Smooth muscle cell (in vitro differentiated cells): ENCODE measurements around the gene CLDN18. TPM values are rescaled to one million over a fixed set of nuclear protein-coding genes. Genes with fewer than 3 reads are reported as not detected.

ENCODE experiments used
- DNase-seq: peaks from one replicate; lab custom pipeline; 2025; ENCODE audit not compliant: unreplicated experiment; lab: John Stamatoyannopoulos, UW
- H2AFZ ChIP-seq: fragments of 200-600 bp; sonication (generic); 2 replicates; pipeline ENCODE4 v1.6.0; 2016; ENCODE audit warnings: antibody characterized with exemption, low read depth, mild to moderate bottlenecking
- H3F3A ChIP-seq: fragments of 200-600 bp; sonication (generic); 2 replicates; pipeline ENCODE4 v1.6.0; 2017; ENCODE audit warnings: antibody characterized with exemption, low read depth
- H3K27ac ChIP-seq: fragments of 200-600 bp; sonication (generic); 2 replicates; pipeline ENCODE4 v1.5.1; 2016; ENCODE audit warnings: low read depth, mild to moderate bottlenecking
- H3K27me3 ChIP-seq: fragments of 200-600 bp; sonication (generic); 2 replicates; pipeline ENCODE4 v1.6.1; 2016; ENCODE audit warnings: low read depth, mild to moderate bottlenecking
- H3K36me3 ChIP-seq: fragments of 200-600 bp; sonication (generic); 2 replicates; pipeline ENCODE4 v1.5.1; 2016; ENCODE audit warnings: low read depth
- H3K4me1 ChIP-seq: fragments of 200-600 bp; sonication (generic); 2 replicates; pipeline ENCODE4 v1.5.1; 2016; ENCODE audit warnings: low read depth
- H3K4me2 ChIP-seq: fragments of 200-600 bp; sonication (generic); 2 replicates; pipeline ENCODE4 v1.6.0; 2016; ENCODE audit warnings: mild to moderate bottlenecking
- H3K4me3 ChIP-seq: fragments of 200-600 bp; sonication (generic); 2 replicates; pipeline ENCODE4 v1.5.1; 2016; ENCODE audit warnings: mild to moderate bottlenecking
- H3K79me2 ChIP-seq: fragments of 200-600 bp; sonication (generic); 2 replicates; pipeline ENCODE4 v1.6.0; 2016; ENCODE audit warnings: low read depth, mild to moderate bottlenecking
- H3K9ac ChIP-seq: fragments of 200-600 bp; sonication (generic); 2 replicates; pipeline ENCODE4 v1.6.0; 2016; ENCODE audit warnings: low read depth
- H3K9me3 ChIP-seq: fragments of 200-600 bp; sonication (generic); replicated peaks from 2 replicates; pipeline ENCODE4 v1.5.1; 2016; ENCODE audit warnings: low read depth
- H4K20me1 ChIP-seq: fragments of 200-600 bp; sonication (generic); 2 replicates; pipeline ENCODE4 v1.6.0; 2016; ENCODE audit warnings: low read depth
- WGBS: methylation state at CpG from one replicate; pipeline ENCODE4 v1.1.7; 2016; ENCODE audit warnings: low lambda C conversion rate; 5-methylcytosine and 5-hydroxymethylcytosine counted together
- polyA plus RNA-seq: library from polyadenylated mRNA; unstranded; fragments of >200 nt; fragmentation: Nextera tagmentation; extraction: Ambion mirVana; gene quantifications from 2 replicates; pipeline ENCODE4 v1.2.1, GENCODE V29; 2016
- total RNA-seq: library from RNA; depleted of rRNA; stranded (reverse); fragments of >200 nt; gene quantifications from 2 replicates; pipeline ENCODE4 v1.2.3, GENCODE V29; 2014
- TF ChIP-seq, protein P1 (sequence below): fragments of 200-600 bp; sonication (generic); IDR thresholded peaks from 2 replicates; pipeline ENCODE4 v1.5.1; 2017; ENCODE audit warnings: borderline replicate concordance, mild to moderate bottlenecking, antibody characterized with exemption; ENCODE audit not compliant: insufficient read depth, poor library complexity, severe bottlenecking

The CLDN18 gene
- total and polyA plus RNA-seq, 2 experiments from 2014 or later = 0.11 TPM; not detected in 1

DNA sequence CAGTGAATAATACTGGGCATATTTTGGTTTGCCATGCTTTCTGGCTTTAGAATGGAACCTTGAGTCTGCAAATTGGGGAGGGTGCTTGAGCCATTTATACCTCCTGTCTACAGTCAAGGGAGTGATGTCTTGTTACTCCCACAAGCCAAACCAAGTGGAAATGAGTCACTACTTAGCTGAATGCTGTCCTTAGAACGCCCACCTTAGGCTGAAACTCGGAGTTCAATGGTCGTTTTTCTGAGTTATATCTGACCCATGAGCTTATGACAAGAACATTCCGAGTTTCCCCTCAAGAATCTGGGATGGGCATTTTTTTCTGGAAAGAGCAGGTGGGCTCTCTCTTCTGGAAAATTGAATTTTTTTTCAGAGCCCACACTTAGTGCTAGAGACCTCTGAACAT is 17.4 kb upstream of the CLDN18 start:
- 34% methylated on average over 4 of the region's 4 CpGs for WGBS

DNA sequence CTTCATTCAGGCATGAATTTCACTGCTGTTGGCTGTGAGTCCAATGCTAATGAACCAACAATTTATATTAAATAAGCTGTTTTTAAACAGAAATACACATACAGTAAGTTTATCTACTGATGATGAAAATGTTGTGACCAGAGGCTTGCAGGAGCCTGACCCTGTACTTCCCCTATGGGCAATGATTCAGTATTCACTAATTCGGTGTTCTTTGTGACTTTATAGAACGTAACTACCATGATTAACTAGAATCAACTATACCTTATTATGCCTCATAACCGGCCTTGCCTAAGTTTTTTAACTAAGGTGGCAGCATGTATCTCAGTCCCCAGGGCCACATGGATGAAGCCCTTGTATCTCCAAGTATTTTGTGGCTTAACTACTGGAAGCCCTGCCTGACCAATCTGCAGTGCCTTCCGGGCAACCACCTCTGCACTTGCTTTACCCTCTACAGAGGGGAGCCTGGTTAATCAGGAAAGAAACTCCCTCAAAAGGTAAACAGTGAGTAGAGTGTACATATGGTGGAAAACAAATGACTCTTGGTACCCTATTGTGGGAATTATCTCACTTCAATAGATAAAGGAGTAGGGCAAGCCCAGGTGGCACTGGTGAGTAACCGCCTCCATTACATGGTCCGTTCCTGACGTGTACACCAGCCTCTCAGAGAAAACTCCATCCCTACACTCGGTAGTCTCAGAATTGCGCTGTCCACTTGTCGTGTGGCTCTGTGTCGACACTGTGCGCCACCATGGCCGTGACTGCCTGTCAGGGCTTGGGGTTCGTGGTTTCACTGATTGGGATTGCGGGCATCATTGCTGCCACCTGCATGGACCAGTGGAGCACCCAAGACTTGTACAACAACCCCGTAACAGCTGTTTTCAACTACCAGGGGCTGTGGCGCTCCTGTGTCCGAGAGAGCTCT is 11.6 kb upstream of the CLDN18 start:
- H2AFZ ChIP-seq = no peak overlapping the region
- H3K9me3 ChIP-seq = peaks cover 9% of the 10 kb centered on the region
- no peak for DNase-seq
- no peaks in the 10 kb centered on the region for H3F3A ChIP-seq
- H3K4me3 ChIP-seq = no peak overlapping the region
- H3K27me3 ChIP-seq = peaks cover 3% of the 10 kb centered on the region
- H3K79me2 ChIP-seq = no peaks in the 10 kb centered on the region
- H3K36me3 ChIP-seq = no peaks in the 10 kb centered on the region
- H3K4me1 ChIP-seq = no peaks in the 10 kb centered on the region
- no peak overlapping the region for H3K27ac ChIP-seq
- WGBS = 91% methylated on average over 18 of the region's 18 CpGs
- no peak overlapping the region for H3K4me2 ChIP-seq
- H3K9ac ChIP-seq = no peak overlapping the region
- TF ChIP-seq, protein P1, sequence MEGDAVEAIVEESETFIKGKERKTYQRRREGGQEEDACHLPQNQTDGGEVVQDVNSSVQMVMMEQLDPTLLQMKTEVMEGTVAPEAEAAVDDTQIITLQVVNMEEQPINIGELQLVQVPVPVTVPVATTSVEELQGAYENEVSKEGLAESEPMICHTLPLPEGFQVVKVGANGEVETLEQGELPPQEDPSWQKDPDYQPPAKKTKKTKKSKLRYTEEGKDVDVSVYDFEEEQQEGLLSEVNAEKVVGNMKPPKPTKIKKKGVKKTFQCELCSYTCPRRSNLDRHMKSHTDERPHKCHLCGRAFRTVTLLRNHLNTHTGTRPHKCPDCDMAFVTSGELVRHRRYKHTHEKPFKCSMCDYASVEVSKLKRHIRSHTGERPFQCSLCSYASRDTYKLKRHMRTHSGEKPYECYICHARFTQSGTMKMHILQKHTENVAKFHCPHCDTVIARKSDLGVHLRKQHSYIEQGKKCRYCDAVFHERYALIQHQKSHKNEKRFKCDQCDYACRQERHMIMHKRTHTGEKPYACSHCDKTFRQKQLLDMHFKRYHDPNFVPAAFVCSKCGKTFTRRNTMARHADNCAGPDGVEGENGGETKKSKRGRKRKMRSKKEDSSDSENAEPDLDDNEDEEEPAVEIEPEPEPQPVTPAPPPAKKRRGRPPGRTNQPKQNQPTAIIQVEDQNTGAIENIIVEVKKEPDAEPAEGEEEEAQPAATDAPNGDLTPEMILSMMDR = no peak
- no peaks in the 10 kb centered on the region for H4K20me1 ChIP-seq

More for the DNA sequence above, 17.4 kb upstream of the CLDN18 start:
- H3K4me2 ChIP-seq = no peak overlapping the region
- no peak overlapping the region for H3K9ac ChIP-seq
- H3K4me1 ChIP-seq = no peaks in the 10 kb centered on the region
- no peak for DNase-seq
- TF ChIP-seq, protein P1 = no peak
- H3K27ac ChIP-seq = no peak overlapping the region
- H3K9me3 ChIP-seq = peaks cover 9% of the 10 kb centered on the region
- H3K4me3 ChIP-seq = no peak overlapping the region
- H3F3A ChIP-seq = no peaks in the 10 kb centered on the region
- no peaks in the 10 kb centered on the region for H3K36me3 ChIP-seq
- H3K79me2 ChIP-seq = no peaks in the 10 kb centered on the region
- no peaks in the 10 kb centered on the region for H3K27me3 ChIP-seq
- no peak overlapping the region for H2AFZ ChIP-seq
- no peaks in the 10 kb centered on the region for H4K20me1 ChIP-seq

DNA sequence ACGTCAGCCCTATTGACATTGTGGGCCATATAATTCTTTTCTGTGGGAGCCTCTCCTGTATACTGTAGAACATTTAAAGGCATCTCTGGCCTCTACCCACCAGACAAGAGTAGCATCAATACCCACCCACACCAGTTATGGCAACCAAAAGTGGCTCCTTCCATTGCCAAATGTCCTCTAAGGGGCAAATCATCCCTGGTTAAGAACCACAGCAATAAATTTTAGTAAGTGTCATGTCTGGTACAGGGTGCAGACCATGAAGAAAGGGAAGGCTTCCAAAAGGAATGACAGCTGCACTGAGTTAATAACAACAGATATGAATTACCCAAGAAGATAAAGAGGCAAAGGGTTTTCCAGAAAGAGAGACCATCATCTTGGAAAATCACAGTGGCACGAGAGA is 6.9 kb upstream of the CLDN18 start:
- no peaks in the 10 kb centered on the region for H4K20me1 ChIP-seq
- no peak overlapping the region for H2AFZ ChIP-seq
- peaks cover 3% of the 10 kb centered on the region for H3K27me3 ChIP-seq
- no peaks in the 10 kb centered on the region for H3F3A ChIP-seq
- no peaks in the 10 kb centered on the region for H3K79me2 ChIP-seq
- H3K36me3 ChIP-seq = no peaks in the 10 kb centered on the region
- H3K9ac ChIP-seq = no peak overlapping the region
- TF ChIP-seq, protein P1 = no peak
- no peak for DNase-seq
- H3K4me1 ChIP-seq = no peaks in the 10 kb centered on the region
- H3K9me3 ChIP-seq = no peaks in the 10 kb centered on the region
- no peak overlapping the region for H3K27ac ChIP-seq
- no peak overlapping the region for H3K4me2 ChIP-seq
- H3K4me3 ChIP-seq = no peak overlapping the region
- WGBS = 78% methylated on average over 2 of the region's 2 CpGs

DNA sequence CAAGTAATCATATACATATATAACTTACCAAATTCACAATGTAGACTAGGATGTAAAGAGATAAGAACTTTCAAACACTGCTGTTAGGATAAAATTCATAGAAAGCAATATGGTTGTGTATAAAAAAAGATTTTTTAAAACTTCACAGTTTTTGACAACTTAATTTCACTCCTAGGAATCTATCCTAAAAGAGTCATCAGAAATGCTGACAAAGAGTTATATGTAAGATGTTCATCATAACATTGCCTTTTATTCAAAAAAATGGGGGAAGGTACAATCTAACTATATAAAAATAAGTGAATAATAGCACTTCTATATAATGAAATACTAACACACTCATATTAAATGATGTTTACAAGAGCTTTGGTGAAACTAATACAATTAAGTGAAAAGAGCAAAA is 4.3 kb upstream of the CLDN18 start:
- Histone ChIP-seq H3K36me3 (no peaks in the 10 kb centered on the region), H3K27ac (no peak overlapping the region), H3K79me2 (no peaks in the 10 kb centered on the region), H3K4me1 (no peaks in the 10 kb centered on the region), H3F3A (no peaks in the 10 kb centered on the region), H3K9ac (no peak overlapping the region), H3K27me3 (peaks cover 1% of the 10 kb centered on the region), H2AFZ (no peak overlapping the region), H4K20me1 (no peaks in the 10 kb centered on the region), H3K4me2 (no peak overlapping the region), H3K9me3 (no peaks in the 10 kb centered on the region), H3K4me3 (no peak overlapping the region)
- no peak for DNase-seq
- TF ChIP-seq, protein P1 = no peak
